CD8-positive, alpha-beta memory T cell (primary cell): Measurements from ENCODE around the gene MACF1. TPM values are rescaled to one million over a fixed set of nuclear protein-coding genes. Genes with fewer than 3 reads are reported as not detected.
A peak's percentile ranks its signal among the peaks of the same experiment; 100 is the strongest.
"Not testable (repeated sequence)": the region's sequence is repeated elsewhere in the genome, so short reads cannot be mapped to it uniquely, and the experiment has no call there.

Experiments
- CTCF ChIA-PET: fragments of 350-600 bp; sonication (Branson Sonifier 250); formaldehyde crosslinking; loops from one replicate; lab custom pipeline; 2021; ENCODE audit warnings: antibody characterized with exemption; lab: Charles Lee
- POLR2A ChIA-PET: fragments of 350-600 bp; sonication (Branson Sonifier 250); formaldehyde crosslinking; loops from one replicate; lab custom pipeline; 2021; ENCODE audit warnings: antibody characterized with exemption; lab: Charles Lee
- DNase-seq, 5 donors: peaks; one replicate each; pipeline versions ENCODE4 v3.0.0 to v3.0.0-alpha.2; 2020 to 2022; ENCODE audit warnings: mixed read lengths in 1 of 5
- H3K27ac ChIP-seq: one replicate; pipeline ENCODE4 v1.7.0; 2013; ENCODE audit warnings: low read depth, mild to moderate bottlenecking, low read length, moderate library complexity
- H3K27me3 ChIP-seq: 2 replicates; pipeline ENCODE4 v1.7.0; 2013; ENCODE audit warnings: low read length, mild to moderate bottlenecking; ENCODE audit not compliant: insufficient read depth, poor library complexity, severe bottlenecking
- H3K36me3 ChIP-seq: 2 replicates; pipeline ENCODE4 v1.7.0; 2013; ENCODE audit warnings: mild to moderate bottlenecking, low read length, moderate library complexity; ENCODE audit not compliant: insufficient read depth
- H3K4me1 ChIP-seq: 2 replicates; pipeline ENCODE4 v1.7.0; 2013; ENCODE audit warnings: mild to moderate bottlenecking, low read length, moderate library complexity; ENCODE audit not compliant: insufficient read depth
- H3K4me3 ChIP-seq: 2 replicates; pipeline ENCODE4 v1.7.0; 2013; ENCODE audit warnings: mild to moderate bottlenecking, low read length
- H3K9me3 ChIP-seq: 2 replicates; pipeline ENCODE4 v1.7.0; 2013; ENCODE audit warnings: mild to moderate bottlenecking, low read length
- H3K27ac Mint-ChIP-seq, 8 donors: one replicate each; pipeline ENCODE4 v1.8.0; 2020 to 2021; ENCODE audit warnings: mixed read lengths in 8 of 8, mild to moderate bottlenecking in 6 of 8, inconsistent platforms in 3 of 8, moderate library complexity in 3 of 8
- H3K27me3 Mint-ChIP-seq, 2 donors: one replicate each; pipeline ENCODE4 v1.8.0; 2020 to 2021; ENCODE audit warnings: mixed read lengths in 2 of 2, mild to moderate bottlenecking in 1 of 2, moderate library complexity in 1 of 2
- H3K36me3 Mint-ChIP-seq, 3 donors: one replicate each; pipeline ENCODE4 v1.8.0; 2020 to 2021; ENCODE audit warnings: mixed read lengths in 3 of 3, inconsistent platforms in 1 of 3, mild to moderate bottlenecking in 1 of 3
- H3K4me1 Mint-ChIP-seq, 3 donors: one replicate each; pipeline ENCODE4 v1.8.0; 2020 to 2021; ENCODE audit warnings: mixed read lengths in 3 of 3, inconsistent platforms in 1 of 3, mild to moderate bottlenecking in 1 of 3
- H3K4me3 Mint-ChIP-seq, 7 donors: one replicate each; pipeline ENCODE4 v1.8.0; 2020 to 2021; ENCODE audit warnings: mixed read lengths in 7 of 7, mild to moderate bottlenecking in 6 of 7, moderate library complexity in 4 of 7, inconsistent platforms in 2 of 7
- H3K9me3 Mint-ChIP-seq, 5 donors: one replicate each; pipeline ENCODE4 v1.8.0; 2020 to 2022; ENCODE audit warnings: mixed read lengths in 5 of 5, mild to moderate bottlenecking in 3 of 5, moderate library complexity in 2 of 5, inconsistent platforms in 1 of 5
- polyA plus RNA-seq: library from polyadenylated mRNA; unstranded; fragments of 300-500 nt; fragmentation: Illumina TruSeq; gene quantifications from one replicate; pipeline ENCODE4 v1.2.3, GENCODE V29; 2021
- total RNA-seq, 2 experiments: library from RNA; stranded (reverse); gene quantifications; one replicate each; pipeline ENCODE4 v1.2.3, GENCODE V29; 2021

The MACF1 gene
- total and polyA plus RNA-seq, 3 experiments from 2014 or later, result 87.6 to 154 (median 151) TPM

- H3K27me3 Mint-ChIP-seq, H3K4me1 ChIP-seq, DNase-seq, H3K4me3 ChIP-seq, H3K27ac ChIP-seq, H3K9me3 ChIP-seq, CTCF ChIA-PET, H3K27me3 ChIP-seq, H3K4me3 Mint-ChIP-seq, H3K4me1 Mint-ChIP-seq, H3K27ac Mint-ChIP-seq, H3K9me3 Mint-ChIP-seq, POLR2A ChIA-PET: not testable (repeated sequence)
- H3K36me3 Mint-ChIP-seq, result peaks cover 10 to 94% (median 34%) of the 10 kb centered on the region in 3 donors
- H3K36me3 ChIP-seq, result peaks cover 77% of the 10 kb centered on the region
These were observed 245.5 kb downstream of the MACF1 start for GRCh38 chr1:39450041-39450440.

DNA sequence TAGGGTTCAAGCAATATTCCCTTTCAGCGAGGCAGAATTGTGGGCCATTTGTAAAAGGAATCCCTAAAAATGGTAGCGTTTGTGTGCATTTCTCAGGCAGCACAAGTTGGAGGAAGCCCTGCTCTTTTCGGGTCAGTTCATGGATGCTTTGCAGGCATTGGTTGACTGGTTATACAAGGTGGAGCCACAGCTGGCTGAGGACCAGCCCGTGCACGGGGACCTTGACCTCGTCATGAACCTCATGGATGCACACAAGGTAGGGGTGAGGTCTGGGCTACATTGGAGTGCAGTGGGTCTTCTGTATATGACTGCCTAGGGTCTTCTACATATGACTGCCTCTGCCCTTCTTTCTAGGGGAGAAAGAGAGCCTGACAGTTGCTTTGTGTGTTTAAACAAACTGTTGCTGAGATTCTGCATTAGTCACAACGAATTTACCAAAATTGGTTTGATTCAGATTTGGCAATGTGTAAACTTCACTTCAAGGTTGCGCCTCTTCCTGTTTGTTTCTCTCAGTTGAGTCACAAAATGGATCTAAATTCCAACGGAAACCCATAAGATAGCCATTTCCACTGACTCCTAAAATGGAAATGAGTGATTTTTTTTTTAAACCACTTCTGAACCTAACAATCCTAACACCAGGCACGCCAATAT, 246.6 kb downstream of the MACF1 start:
- Mint-ChIP-seq H3K4me3 (no peak overlapping the region), H3K36me3 (peaks cover 13 to 95% (median 32%) of the 10 kb centered on the region in 3 donors), H3K27me3 (no peaks in the 10 kb centered on the region), H3K4me1 (no peaks in the 10 kb centered on the region), H3K27ac (peak overlapping the region in 2 of 8 donors; percentile 58 to 85), H3K9me3 (no peaks in the 10 kb centered on the region)
- H3K27ac ChIP-seq, result no peak overlapping the region
- ChIA-PET POLR2A (no interaction called here), CTCF (no interaction called here)
- H3K36me3 ChIP-seq, result peaks cover 78% of the 10 kb centered on the region
- H3K9me3 ChIP-seq, result no peaks in the 10 kb centered on the region
- DNase-seq, result no peak
- no peaks in the 10 kb centered on the region for H3K27me3 ChIP-seq
- H3K4me3 ChIP-seq, result no peak overlapping the region
- no peaks in the 10 kb centered on the region for H3K4me1 ChIP-seq

- H3K4me3 ChIP-seq, result no peak overlapping the region
- H3K9me3 ChIP-seq, result no peaks in the 10 kb centered on the region
- H3K27me3 Mint-ChIP-seq, result no peaks in the 10 kb centered on the region
- H3K27ac Mint-ChIP-seq, result peak overlapping the region in 1 of 8 donors; percentile 19
- POLR2A ChIA-PET, result no interaction called here
- no peaks in the 10 kb centered on the region for H3K9me3 Mint-ChIP-seq
- peaks cover 18 to 97% (median 39%) of the 10 kb centered on the region in 3 donors for H3K36me3 Mint-ChIP-seq
- H3K4me1 Mint-ChIP-seq, result no peaks in the 10 kb centered on the region
- no peak for DNase-seq
- H3K4me1 ChIP-seq, result no peaks in the 10 kb centered on the region
- H3K4me3 Mint-ChIP-seq, result no peak overlapping the region
- H3K36me3 ChIP-seq, result peaks cover 81% of the 10 kb centered on the region
- CTCF ChIA-PET, result no interaction called here
- H3K27me3 ChIP-seq, result no peaks in the 10 kb centered on the region
- H3K27ac ChIP-seq, result no peak overlapping the region
These were observed 247.6 kb downstream of the MACF1 start for GRCh38 chr1:39452081-39452480.

DNA sequence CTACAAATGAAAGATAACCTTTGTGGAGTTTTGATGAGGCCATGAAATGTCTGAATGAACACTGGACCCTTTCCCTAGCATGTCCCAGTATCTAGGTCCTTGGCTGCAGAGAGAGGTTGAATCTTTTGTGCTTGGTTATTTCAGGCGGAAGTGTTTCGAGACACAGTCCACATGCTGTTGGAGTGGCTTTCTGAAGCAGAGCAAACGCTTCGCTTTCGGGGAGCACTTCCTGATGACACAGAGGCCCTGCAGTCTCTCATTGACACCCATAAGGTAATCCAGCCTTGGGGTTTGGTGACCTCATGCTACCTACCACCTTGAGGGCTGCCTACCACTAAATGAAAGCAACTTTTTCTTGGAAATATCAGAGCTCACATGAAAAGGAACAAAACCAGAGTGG, 248.0 kb downstream of the MACF1 start:
- no peaks in the 10 kb centered on the region for H3K9me3 ChIP-seq
- no peaks in the 10 kb centered on the region for H3K27me3 Mint-ChIP-seq
- peaks cover 81% of the 10 kb centered on the region for H3K36me3 ChIP-seq
- no peak for DNase-seq
- no peaks in the 10 kb centered on the region for H3K27me3 ChIP-seq
- H3K36me3 Mint-ChIP-seq, result peaks cover 23 to 97% (median 39%) of the 10 kb centered on the region in 3 donors
- H3K4me3 ChIP-seq, result no peak overlapping the region
- ChIA-PET CTCF (no interaction called here), POLR2A (no interaction called here)
- H3K27ac Mint-ChIP-seq, result peak overlapping the region in 1 of 8 donors; percentile 54
- H3K4me1 Mint-ChIP-seq, result no peaks in the 10 kb centered on the region
- no peaks in the 10 kb centered on the region for H3K9me3 Mint-ChIP-seq
- no peaks in the 10 kb centered on the region for H3K4me1 ChIP-seq
- H3K4me3 Mint-ChIP-seq, result no peak overlapping the region
- no peak overlapping the region for H3K27ac ChIP-seq

- Mint-ChIP-seq H3K27ac (no peak overlapping the region), H3K36me3 (peaks cover 34 to 97% (median 38%) of the 10 kb centered on the region in 3 donors), H3K4me3 (no peak overlapping the region), H3K4me1 (no peaks in the 10 kb centered on the region), H3K27me3 (no peaks in the 10 kb centered on the region), H3K9me3 (no peaks in the 10 kb centered on the region)
- ChIA-PET CTCF (no interaction called here), POLR2A (no interaction called here)
- no peak for DNase-seq
- H3K4me1 ChIP-seq, result no peaks in the 10 kb centered on the region
- no peak overlapping the region for H3K27ac ChIP-seq
- no peaks in the 10 kb centered on the region for H3K27me3 ChIP-seq
- H3K4me3 ChIP-seq, result no peak overlapping the region
- no peaks in the 10 kb centered on the region for H3K9me3 ChIP-seq
- peaks cover 82% of the 10 kb centered on the region for H3K36me3 ChIP-seq
These were observed 249.1 kb downstream of the MACF1 start for GRCh38 chr1:39453603-39454002.

DNA sequence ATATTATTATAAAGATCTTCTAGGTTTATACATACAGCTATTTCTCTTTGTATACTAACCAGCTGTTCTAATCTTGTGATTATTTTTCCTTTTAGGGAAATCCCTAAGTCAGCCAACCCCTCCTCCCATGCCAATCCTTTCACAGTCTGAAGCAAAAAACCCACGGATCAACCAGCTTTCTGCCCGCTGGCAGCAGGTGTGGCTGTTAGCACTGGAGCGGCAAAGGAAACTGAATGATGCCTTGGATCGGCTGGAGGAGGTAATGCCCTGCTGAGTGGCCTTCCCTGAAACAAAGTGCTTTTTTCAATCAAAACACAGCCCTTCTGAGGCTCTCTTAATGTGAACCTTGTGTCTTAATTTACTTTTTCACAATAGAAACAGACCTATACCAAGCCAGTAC, 254.5 kb downstream of the MACF1 start:
- Mint-ChIP-seq H3K27ac (peak overlapping the region in 2 of 8 donors; percentile 2 to 17), H3K36me3 (peaks cover 35 to 99% (median 48%) of the 10 kb centered on the region in 3 donors), H3K4me3 (no peak overlapping the region), H3K9me3 (no peaks in the 10 kb centered on the region), H3K27me3 (no peaks in the 10 kb centered on the region), H3K4me1 (no peaks in the 10 kb centered on the region)
- CTCF ChIA-PET, result no interaction called here
- POLR2A ChIA-PET, result no interaction called here
- H3K4me3 ChIP-seq, result no peak overlapping the region
- no peak overlapping the region for H3K27ac ChIP-seq
- no peak for DNase-seq
- H3K4me1 ChIP-seq, result no peaks in the 10 kb centered on the region
- H3K27me3 ChIP-seq, result no peaks in the 10 kb centered on the region
- H3K9me3 ChIP-seq, result no peaks in the 10 kb centered on the region
- peaks cover 89% of the 10 kb centered on the region for H3K36me3 ChIP-seq

DNA sequence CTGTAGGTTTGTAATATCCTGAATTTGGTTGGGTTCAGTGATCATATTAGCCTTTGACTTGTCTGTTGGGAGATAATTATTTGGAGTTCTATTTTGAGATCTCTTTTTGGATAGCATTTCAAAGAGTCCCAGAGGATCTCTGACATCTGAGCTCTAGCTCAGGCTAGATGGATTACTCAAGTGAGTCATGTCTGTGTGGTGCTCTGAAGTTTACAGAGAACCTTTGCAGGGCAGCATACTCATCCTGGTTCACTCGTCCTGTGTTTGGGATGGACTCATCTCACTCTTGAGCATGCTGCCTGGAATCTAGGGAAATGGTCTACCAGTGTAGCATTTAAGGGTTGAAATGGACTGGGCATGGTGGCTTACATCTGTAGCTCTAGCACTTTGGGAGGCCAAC, 257.6 kb downstream of the MACF1 start:
- no peaks in the 10 kb centered on the region for H3K27me3 Mint-ChIP-seq
- Histone ChIP-seq H3K36me3 (peaks cover 75% of the 10 kb centered on the region), H3K27me3 (no peaks in the 10 kb centered on the region), H3K9me3 (no peaks in the 10 kb centered on the region), H3K4me3 (no peak overlapping the region), H3K27ac (no peak overlapping the region), H3K4me1 (no peaks in the 10 kb centered on the region)
- peaks cover 0 to 1% (median 0%) of the 10 kb centered on the region in 3 donors for H3K4me1 Mint-ChIP-seq
- DNase-seq, result no peak
- ChIA-PET POLR2A (no interaction called here), CTCF (no interaction called here)
- no peaks in the 10 kb centered on the region for H3K9me3 Mint-ChIP-seq
- peak overlapping the region in 4 of 8 donors; percentile 24 to 61 (median 44) for H3K27ac Mint-ChIP-seq
- peaks cover 22 to 97% (median 40%) of the 10 kb centered on the region in 3 donors for H3K36me3 Mint-ChIP-seq
- H3K4me3 Mint-ChIP-seq, result no peak overlapping the region

GRCh38 chr1:39466413-39467107, 262.1 kb downstream of the MACF1 start:
- Mint-ChIP-seq H3K4me1 (peaks cover 0 to 1% (median 0%) of the 10 kb centered on the region in 3 donors), H3K27me3 (no peaks in the 10 kb centered on the region), H3K9me3 (no peaks in the 10 kb centered on the region), H3K4me3 (no peak overlapping the region), H3K27ac (peak overlapping the region in 4 of 8 donors; percentile 47 to 78 (median 66)), H3K36me3 (peaks cover 0 to 95% (median 31%) of the 10 kb centered on the region in 3 donors)
- no peak overlapping the region for H3K4me3 ChIP-seq
- no peaks in the 10 kb centered on the region for H3K4me1 ChIP-seq
- ChIA-PET CTCF (interaction anchor here (1.4 kb wide), 1 partner anchor 57 kb away, joined by 3 read pairs; no protein-coding TSS in a partner anchor), POLR2A (no interaction called here)
- no peak for DNase-seq
- peaks cover 47% of the 10 kb centered on the region for H3K36me3 ChIP-seq
- H3K9me3 ChIP-seq, result no peaks in the 10 kb centered on the region
- no peak overlapping the region for H3K27ac ChIP-seq
- H3K27me3 ChIP-seq, result no peaks in the 10 kb centered on the region
